Right lobe of liver (tissue), 4 donors: ENCODE results near the gene EXOSC7.

ENCODE experiments used
- CTCF ChIP-seq, 4 donors: fragments of 200-600 bp in 3 of 4; fragments of 450-650 bp in 1 of 4; IDR thresholded peaks; one replicate each; pipeline versions ENCODE4 v1.5.1 to v1.8.0; 2016 to 2022; ENCODE audit warnings: antibody characterized with exemption in 4 of 4, mild to moderate bottlenecking in 2 of 4
- POLR2A ChIP-seq: fragments of 450-650 bp; IDR thresholded peaks from one replicate; pipeline ENCODE4 v1.6.1; 2017; ENCODE audit warnings: antibody characterized with exemption, mild to moderate bottlenecking
- donor health status: DM: no; HTN: no; CAD: no.
- donor health status: DM: no; HTN: no; CAD: no.
- donor health status: DM: no; HTN: yes; CAD: no.

- TF ChIP-seq CTCF (IDR thresholded peaks at IDR 0.05) (no peak), POLR2A (no peak)
These were observed 23.7 kb downstream of the EXOSC7 start for GRCh38 chr3:44999782-45000181.
